GM12878 (cell line): ENCODE measurements around the gene SHQ1. TPM values are rescaled to one million over a fixed set of nuclear protein-coding genes. Genes with fewer than 3 reads are reported as not detected.

Experiments
- ATAC-seq: fragments of 200-7000 bp; cut with Tn5 transposase; 3 replicates; pipeline ENCODE4 v1.9.1; 2020; ENCODE audit warnings: mild to moderate bottlenecking, moderate library complexity
- BruUV-seq: library from RNA; stranded (reverse); fragments of 400-500 nt; replicated peaks from 2 replicates; lab custom pipeline; 2021; lab: Mats Ljungman, UMichigan
- CTCF ChIA-PET: fragments of 300-600 bp; sonication (Branson Sonifier 250); formaldehyde crosslinking; extraction: SDS; loops from one replicate; lab custom pipeline; 2021; ENCODE audit warnings: inconsistent platforms; lab: Yijun Ruan, JAX
- POLR2A ChIA-PET: fragments of 350-600 bp; formaldehyde crosslinking; extraction: SDS; loops from one replicate; lab custom pipeline; 2021; ENCODE audit warnings: inconsistent platforms; lab: Charles Lee
- RAD21 ChIA-PET: fragments of 300-600 bp; sonication (Branson Sonifier 250); formaldehyde crosslinking; loops from one replicate; lab custom pipeline; 2023; ENCODE audit warnings: antibody characterized with exemption; ENCODE audit not compliant: unreplicated experiment; lab: Charles Lee
- SMC1A ChIA-PET: fragments of 300-600 bp; sonication (Branson Sonifier 250); formaldehyde crosslinking; loops from one replicate; lab custom pipeline; 2023; ENCODE audit not compliant: unreplicated experiment, uncharacterized antibody; lab: Charles Lee
- DNase-seq: peaks from one replicate; pipeline ENCODE4 v3.0.0-alpha.2; 2011; ENCODE audit warnings: low read depth, low spot score
- FAIRE-seq: peaks from 3 replicates; lab custom pipeline; 2011; peaks lifted over from hg19 to GRCh38; lab: Jason Lieb, UNC
- H2AFZ ChIP-seq: 2 replicates; pipeline ENCODE4 v1.6.0; 2011; ENCODE audit warnings: low read depth, low read length, control low read depth; ENCODE audit not compliant: control insufficient read depth
- H3K27ac ChIP-seq: 2 replicates; pipeline ENCODE4 v1.5.1; 2011; ENCODE audit warnings: control low read depth; ENCODE audit not compliant: control insufficient read depth, insufficient read depth
- H3K27me3 ChIP-seq, 2 experiments: replicated peaks in 1 of 2; 2 replicates each; pipeline versions ENCODE4 v1.6.0 to v1.6.1; 2011; ENCODE audit warnings: low read length in 1 of 2; ENCODE audit not compliant: control insufficient read depth in 2 of 2, insufficient read depth in 2 of 2
- H3K36me3 ChIP-seq, 2 experiments: 2 replicates each; pipeline ENCODE4 v1.5.1; 2011; ENCODE audit warnings: low read length in 1 of 2; ENCODE audit not compliant: control insufficient read depth in 2 of 2, insufficient read depth in 2 of 2
- H3K4me1 ChIP-seq: 2 replicates; pipeline ENCODE4 v1.6.1; 2011; ENCODE audit warnings: mild to moderate bottlenecking, low read length, moderate library complexity, mixed read lengths; ENCODE audit not compliant: control insufficient read depth, insufficient read depth
- H3K4me2 ChIP-seq: 2 replicates; pipeline ENCODE4 v1.6.0; 2011; ENCODE audit warnings: control low read depth; ENCODE audit not compliant: control insufficient read depth, insufficient read depth
- H3K4me3 ChIP-seq: fragments of 200-600 bp; sonication (generic); 2 replicates; pipeline ENCODE4 v1.5.1; 2016
- H3K79me2 ChIP-seq: 2 replicates; pipeline ENCODE4 v1.6.0; 2011; ENCODE audit warnings: low read length; ENCODE audit not compliant: control insufficient read depth, insufficient read depth
- H3K9ac ChIP-seq: 2 replicates; pipeline ENCODE4 v1.8.0; 2011; ENCODE audit warnings: low read length, control low read depth, mixed read lengths; ENCODE audit not compliant: control insufficient read depth, insufficient read depth
- H3K9me3 ChIP-seq: replicated peaks from 3 replicates; pipeline ENCODE4 v1.5.1; 2011; ENCODE audit warnings: mild to moderate bottlenecking, low read length; ENCODE audit not compliant: control insufficient read depth, insufficient read depth
- H4K20me1 ChIP-seq: 2 replicates; pipeline ENCODE4 v1.6.0; 2011; ENCODE audit not compliant: control insufficient read depth, insufficient read depth
- BHLHE40 ChIP-seq, 2 experiments: fragments of 450-650 bp in 1 of 2; IDR thresholded peaks; 2 replicates each; pipeline ENCODE4 v1.6.1; 2011 to 2017; ENCODE audit warnings: low read depth in 2 of 2, borderline replicate concordance in 1 of 2, improper control_type of control experiment in 1 of 2, low read length in 1 of 2, mild to moderate bottlenecking in 1 of 2
- DPF2 ChIP-seq: fragments of 450-650 bp; IDR thresholded peaks from 2 replicates; pipeline ENCODE4 v1.6.1; 2017; ENCODE audit warnings: mild to moderate bottlenecking
- MAX ChIP-seq: IDR thresholded peaks from 2 replicates; pipeline ENCODE4 v1.6.1; 2012; ENCODE audit warnings: low read depth, low read length, improper control_type of control experiment
- MEF2B ChIP-seq: fragments of 450-650 bp; IDR thresholded peaks from 2 replicates; pipeline ENCODE4 v1.6.1; 2018; ENCODE audit warnings: mild to moderate bottlenecking, moderate library complexity; ENCODE audit not compliant: partially characterized antibody, poor library complexity, severe bottlenecking
- MXI1 ChIP-seq: fragments of 150-350 bp; IDR thresholded peaks from 2 replicates; pipeline ENCODE4 v1.6.1; 2011; ENCODE audit warnings: low read depth, mild to moderate bottlenecking, inconsistent platforms, low read length, improper control_type of control experiment
- NFYA ChIP-seq: IDR thresholded peaks from 2 replicates; pipeline ENCODE4 v1.6.1; 2011; ENCODE audit warnings: low read depth, mild to moderate bottlenecking, low read length, improper control_type of control experiment, borderline replicate concordance
- NKRF ChIP-seq: fragments of 450-650 bp; conservative IDR thresholded peaks from 2 replicates; pipeline ENCODE4 v1.6.1; 2017; ENCODE audit warnings: mild to moderate bottlenecking, moderate library complexity
- NR2C2 ChIP-seq: IDR thresholded peaks from 2 replicates; pipeline ENCODE4 v1.6.1; 2011; ENCODE audit warnings: borderline replicate concordance, low read depth; ENCODE audit not compliant: control insufficient read depth, insufficient read length
- NRF1 ChIP-seq: conservative IDR thresholded peaks from 2 replicates; pipeline ENCODE4 v1.6.1; 2011; ENCODE audit warnings: mild to moderate bottlenecking, low read depth, low read length, improper control_type of control experiment
- POLR2A ChIP-seq: IDR thresholded peaks from 2 replicates; pipeline ENCODE4 v1.6.1; 2011; ENCODE audit warnings: low read depth, mild to moderate bottlenecking, low read length
- SMC3 ChIP-seq: IDR thresholded peaks from 2 replicates; pipeline ENCODE4 v1.6.1; 2011; ENCODE audit warnings: low read length, improper control_type of control experiment, borderline replicate concordance
- ZBTB33 ChIP-seq: fragments of 450-650 bp; IDR thresholded peaks from 2 replicates; pipeline ENCODE4 v1.6.1; 2017; ENCODE audit warnings: mild to moderate bottlenecking
- WGBS: methylation state at CpG from one replicate; pipeline ENCODE4 v1.1.6; 2016; ENCODE audit warnings: low lambda C conversion rate; ENCODE audit not compliant: insufficient replicate concordance, insufficient coverage; ENCODE audit errors: missing lambda C conversion rate; 5-methylcytosine and 5-hydroxymethylcytosine counted together
- in situ Hi-C: fragments of 300-500 bp; cut with MboI; formaldehyde crosslinking; loops from 9 replicates; pipeline ENCODE4 v1.14.3; 2018; ENCODE audit warnings: mixed read lengths
- intact Hi-C: fragments of 100-400 bp; cut with micrococcal nuclease; formaldehyde crosslinking; loops from one replicate; pipeline ENCODE4 v1.14.2; 2022; ENCODE audit not compliant: unreplicated experiment
- polyA plus RNA-seq, 11 experiments: library from polyadenylated mRNA; depleted of rRNA in 4 of 11; unstranded in 6 of 11; stranded (reverse) in 5 of 11; fragments of >200 nt; fragmentation: Nextera tagmentation in 4 of 11; fragmentation: Illumina TruSeq in 1 of 11; extraction: Ambion mirVana in 4 of 11; extraction: Trizol in 1 of 11; gene quantifications; 1 replicate in 1 of 11; 2 replicates in 10 of 11; pipeline versions ENCODE4 v1.2.1 to v1.2.3, GENCODE V29; 2011 to 2016; ENCODE audit warnings: inconsistent platforms in 2 of 11, missing spikeins in 2 of 11, low read depth in 1 of 11
- total RNA-seq, 4 experiments: library from RNA; depleted of rRNA in 3 of 4; stranded (reverse); fragments of >200 nt in 3 of 4; fragmentation: Illumina TruSeq in 1 of 4; extraction: Trizol in 1 of 4; gene quantifications; 2 replicates each; pipeline versions ENCODE4 v1.2.1 to v1.2.3, GENCODE V29; 2013 to 2021
- TF ChIP-seq, protein P1 (sequence below): fragments of 450-650 bp; IDR thresholded peaks from 2 replicates; pipeline ENCODE4 v1.6.1; 2017; ENCODE audit warnings: mild to moderate bottlenecking, moderate library complexity
- TF ChIP-seq, protein P2 (sequence below): IDR thresholded peaks from 2 replicates; pipeline ENCODE4 v1.6.1; 2012; ENCODE audit warnings: low read depth, low read length, improper control_type of control experiment

The SHQ1 gene
- total and polyA plus RNA-seq, 10 of the 15 experiments (the other 5 are each of a cell fraction or from before 2014, with no cell fraction given), result 12.6 to 51.7 (median 24.5) TPM

GRCh38 chr3:72728958-72729467 is 119.2 kb downstream of the SHQ1 start:
- Histone ChIP-seq H3K4me1 (no peaks in the 10 kb centered on the region), H2AFZ (no peak overlapping the region), H3K27me3 (no peaks in the 10 kb centered on the region), H3K79me2 (no peaks in the 10 kb centered on the region), H3K4me2 (no peak overlapping the region), H3K9me3 (peaks cover 3% of the 10 kb centered on the region; the same call in 1 of the 3 replicates), H3K36me3 (no peaks in the 10 kb centered on the region), H3K4me3 (no peak overlapping the region), H3K9ac (no peak overlapping the region), H4K20me1 (no peaks in the 10 kb centered on the region), H3K27ac (no peak overlapping the region)
- no peak for FAIRE-seq
- no TSS peak for BruUV-seq
- ATAC-seq, result no peak
- in situ Hi-C loops (no loop called here), intact Hi-C loops (no loop called here)
- ChIA-PET POLR2A (no interaction called here), RAD21 (no interaction called here), SMC1A (no interaction called here), CTCF (no interaction called here)
- WGBS, result 68% methylated on average over 16 of the region's 16 CpGs
- DNase-seq, result no peak
- TF ChIP-seq DPF2 (no peak), MXI1 (no peak), NR2C2 (no peak), POLR2A (no peak), NKRF (no peak), NFYA (no peak), NRF1 (no peak), MEF2B (no peak), BHLHE40 (IDR thresholded peaks at IDR 0.05; ENCODE audit: borderline replicate concordance in 1 of 2, low read depth in 2 of 2, low read length in 1 of 2) (no peak), MAX (no peak), ZBTB33 (no peak), SMC3 (no peak)
- TF ChIP-seq, protein P1, sequence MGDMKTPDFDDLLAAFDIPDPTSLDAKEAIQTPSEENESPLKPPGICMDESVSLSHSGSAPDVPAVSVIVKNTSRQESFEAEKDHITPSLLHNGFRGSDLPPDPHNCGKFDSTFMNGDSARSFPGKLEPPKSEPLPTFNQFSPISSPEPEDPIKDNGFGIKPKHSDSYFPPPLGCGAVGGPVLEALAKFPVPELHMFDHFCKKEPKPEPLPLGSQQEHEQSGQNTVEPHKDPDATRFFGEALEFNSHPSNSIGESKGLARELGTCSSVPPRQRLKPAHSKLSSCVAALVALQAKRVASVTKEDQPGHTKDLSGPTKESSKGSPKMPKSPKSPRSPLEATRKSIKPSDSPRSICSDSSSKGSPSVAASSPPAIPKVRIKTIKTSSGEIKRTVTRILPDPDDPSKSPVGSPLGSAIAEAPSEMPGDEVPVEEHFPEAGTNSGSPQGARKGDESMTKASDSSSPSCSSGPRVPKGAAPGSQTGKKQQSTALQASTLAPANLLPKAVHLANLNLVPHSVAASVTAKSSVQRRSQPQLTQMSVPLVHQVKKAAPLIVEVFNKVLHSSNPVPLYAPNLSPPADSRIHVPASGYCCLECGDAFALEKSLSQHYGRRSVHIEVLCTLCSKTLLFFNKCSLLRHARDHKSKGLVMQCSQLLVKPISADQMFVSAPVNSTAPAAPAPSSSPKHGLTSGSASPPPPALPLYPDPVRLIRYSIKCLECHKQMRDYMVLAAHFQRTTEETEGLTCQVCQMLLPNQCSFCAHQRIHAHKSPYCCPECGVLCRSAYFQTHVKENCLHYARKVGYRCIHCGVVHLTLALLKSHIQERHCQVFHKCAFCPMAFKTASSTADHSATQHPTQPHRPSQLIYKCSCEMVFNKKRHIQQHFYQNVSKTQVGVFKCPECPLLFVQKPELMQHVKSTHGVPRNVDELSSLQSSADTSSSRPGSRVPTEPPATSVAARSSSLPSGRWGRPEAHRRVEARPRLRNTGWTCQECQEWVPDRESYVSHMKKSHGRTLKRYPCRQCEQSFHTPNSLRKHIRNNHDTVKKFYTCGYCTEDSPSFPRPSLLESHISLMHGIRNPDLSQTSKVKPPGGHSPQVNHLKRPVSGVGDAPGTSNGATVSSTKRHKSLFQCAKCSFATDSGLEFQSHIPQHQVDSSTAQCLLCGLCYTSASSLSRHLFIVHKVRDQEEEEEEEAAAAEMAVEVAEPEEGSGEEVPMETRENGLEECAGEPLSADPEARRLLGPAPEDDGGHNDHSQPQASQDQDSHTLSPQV, result no peak
- TF ChIP-seq, protein P2, sequence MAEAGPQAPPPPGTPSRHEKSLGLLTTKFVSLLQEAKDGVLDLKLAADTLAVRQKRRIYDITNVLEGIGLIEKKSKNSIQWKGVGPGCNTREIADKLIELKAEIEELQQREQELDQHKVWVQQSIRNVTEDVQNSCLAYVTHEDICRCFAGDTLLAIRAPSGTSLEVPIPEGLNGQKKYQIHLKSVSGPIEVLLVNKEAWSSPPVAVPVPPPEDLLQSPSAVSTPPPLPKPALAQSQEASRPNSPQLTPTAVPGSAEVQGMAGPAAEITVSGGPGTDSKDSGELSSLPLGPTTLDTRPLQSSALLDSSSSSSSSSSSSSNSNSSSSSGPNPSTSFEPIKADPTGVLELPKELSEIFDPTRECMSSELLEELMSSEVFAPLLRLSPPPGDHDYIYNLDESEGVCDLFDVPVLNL, result no peak
